ENCODE results near the gene WARS2.
"Not testable (repeated sequence)": the region's sequence is repeated elsewhere in the genome, so short reads cannot be mapped to it uniquely, and the experiment has no call there.

WARS2 gene

DNA sequence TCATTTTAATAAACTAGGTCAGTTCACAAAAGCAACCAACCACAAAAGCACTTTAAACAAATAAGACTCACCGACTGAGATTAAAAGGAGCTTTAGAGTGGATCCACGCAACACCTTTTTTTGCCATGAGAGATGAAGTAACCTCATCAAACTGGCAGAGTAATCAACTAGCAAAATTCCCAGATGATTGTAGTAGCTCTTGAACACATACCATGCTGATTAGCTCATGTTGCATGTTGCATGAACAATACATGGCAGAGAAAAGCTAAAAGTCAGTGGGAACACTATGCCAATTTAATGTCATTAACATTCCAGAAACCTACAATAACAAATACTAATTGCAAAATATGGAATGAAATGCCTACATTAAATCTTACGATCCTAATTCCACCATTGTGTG lies 4.1 kb downstream of the WARS2 start:
- DNase-seq, result no peak

DNA sequence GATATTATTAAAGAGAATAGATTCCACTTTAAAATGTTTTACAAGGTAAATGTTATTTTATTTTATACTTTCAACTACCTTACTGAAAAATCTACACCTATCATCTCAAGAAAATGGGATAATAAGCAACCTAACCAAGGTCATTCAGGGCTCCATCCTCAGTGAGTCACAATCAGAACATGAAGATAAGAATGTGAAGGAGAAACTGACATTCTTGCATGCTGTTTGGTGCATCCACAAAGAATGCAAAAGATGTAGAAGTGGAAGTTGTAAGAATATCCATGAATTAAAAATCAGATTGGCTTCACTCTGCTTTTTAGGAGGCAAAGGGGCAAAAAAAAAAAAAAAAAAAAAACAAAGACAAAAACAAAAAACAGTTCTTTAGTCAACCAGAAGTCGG lies 6.5 kb downstream of the WARS2 start:
- DNase-seq, result no peak

DNA sequence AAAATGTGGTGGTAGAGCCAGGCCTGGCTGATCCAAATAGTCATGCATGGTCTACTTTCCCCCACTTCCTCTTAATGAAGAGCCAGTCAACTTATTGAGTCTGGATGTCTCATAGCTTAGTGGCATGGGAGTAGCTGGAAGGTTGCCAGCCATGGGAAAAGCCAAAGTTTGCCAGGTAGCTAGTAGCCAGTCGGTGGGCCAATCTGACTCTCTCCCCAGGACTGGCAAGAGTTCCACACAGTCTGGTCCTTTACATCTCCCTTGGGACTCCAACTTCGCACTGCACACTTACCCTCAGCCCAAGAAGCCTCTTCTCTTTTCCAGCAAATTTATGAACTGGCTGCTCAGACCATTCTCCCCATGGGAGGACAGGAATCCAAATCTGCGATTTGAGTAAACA lies 8.3 kb downstream of the WARS2 start:
- DNase-seq, result no peak

DNA sequence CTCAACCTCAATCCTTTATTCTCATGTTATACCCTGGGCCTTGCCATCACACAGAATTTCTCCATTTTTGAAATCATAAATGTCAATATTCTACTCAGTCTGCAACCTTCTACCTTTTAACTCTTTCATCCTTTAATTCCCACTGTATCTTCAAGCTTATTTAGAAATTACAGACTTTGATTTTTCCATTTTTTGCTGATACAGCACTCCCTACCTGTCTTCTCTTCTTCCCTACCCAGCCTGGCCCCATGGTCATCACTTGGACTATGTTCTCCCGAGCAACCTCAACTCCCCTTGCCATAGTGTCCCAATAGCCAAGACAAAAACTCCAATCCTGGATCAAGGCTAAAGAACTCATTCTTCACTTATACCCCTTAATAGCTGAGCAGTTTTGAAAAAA lies 14.6 kb downstream of the WARS2 start:
- no peak for DNase-seq

DNA sequence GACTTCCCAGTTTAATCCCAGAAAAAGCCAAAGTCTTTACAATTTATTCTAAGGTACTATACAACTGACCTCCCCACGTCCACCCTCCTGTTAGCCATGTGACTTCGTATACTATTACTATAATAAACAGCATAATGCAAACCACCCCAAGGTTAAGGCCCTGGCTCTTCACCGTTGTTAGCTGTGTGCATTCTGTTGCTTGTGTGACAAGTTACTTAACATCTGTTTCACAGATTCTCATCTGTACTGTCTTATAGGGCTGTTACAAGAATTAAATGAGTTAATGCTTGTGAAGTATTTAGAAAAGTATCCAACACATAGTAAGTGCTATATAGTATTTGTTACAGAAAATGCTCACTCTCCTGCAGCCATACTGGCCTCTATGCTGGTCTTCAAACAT lies 15.7 kb downstream of the WARS2 start:
- DNase-seq, result no peak

DNA sequence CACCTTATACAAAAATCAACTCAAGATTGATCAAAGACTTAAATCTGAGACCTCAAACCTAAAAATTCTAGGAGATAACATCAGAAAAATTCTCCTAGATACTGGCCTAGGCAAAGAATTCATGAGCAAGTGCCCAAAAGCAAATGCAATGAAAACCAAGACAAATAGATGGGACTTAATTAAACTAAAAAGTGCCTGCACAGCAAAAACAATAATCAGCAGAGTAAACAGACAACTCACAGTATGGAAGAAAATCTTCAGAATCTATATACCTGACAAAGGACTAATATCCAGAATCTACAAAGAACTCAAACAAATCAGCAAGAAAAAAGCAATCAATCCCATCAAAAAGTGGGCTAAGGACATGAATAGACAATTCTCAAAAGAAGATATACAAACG lies 18.6 kb downstream of the WARS2 start:
- DNase-seq, result not testable (repeated sequence)

DNA sequence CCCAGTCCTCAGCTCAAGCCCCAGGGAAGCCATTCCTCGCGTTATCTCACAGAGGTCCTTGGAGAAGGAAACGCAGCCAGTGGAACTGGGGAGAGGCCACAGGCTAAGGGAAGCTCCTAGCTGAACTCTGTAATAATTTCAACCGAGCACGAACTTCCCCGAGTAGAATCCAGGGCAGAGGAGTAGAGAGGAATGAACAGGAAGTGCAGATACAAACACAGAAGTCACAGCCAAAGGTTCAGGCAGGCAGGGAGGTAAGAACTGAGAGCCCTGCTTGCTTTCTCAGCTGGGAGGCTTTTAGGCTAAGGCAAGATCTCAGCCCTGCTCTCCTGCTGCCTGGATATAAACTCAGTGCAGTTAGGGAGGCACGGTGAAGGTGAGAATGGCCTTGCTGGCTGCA lies 23.7 kb downstream of the WARS2 start:
- no peak for DNase-seq

DNA sequence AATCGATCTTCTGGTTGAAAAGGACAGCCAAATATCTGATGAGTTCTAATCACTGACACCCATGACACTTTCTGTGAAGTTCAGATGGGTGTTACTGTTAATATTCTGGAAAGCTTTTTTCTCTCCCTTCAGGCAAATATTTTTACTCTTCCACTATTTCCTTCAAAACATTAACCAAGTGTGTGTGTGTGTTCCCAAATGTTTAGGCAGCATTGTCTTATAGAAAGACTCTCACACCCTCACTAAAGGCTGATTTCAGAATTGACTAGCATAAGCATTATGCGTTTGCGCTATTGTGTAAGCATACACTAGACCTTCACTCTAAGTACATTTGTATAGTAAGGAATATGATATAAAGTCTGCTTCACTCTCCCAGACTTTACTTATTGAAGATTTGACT lies 24.7 kb downstream of the WARS2 start:
- no peak for DNase-seq

DNA sequence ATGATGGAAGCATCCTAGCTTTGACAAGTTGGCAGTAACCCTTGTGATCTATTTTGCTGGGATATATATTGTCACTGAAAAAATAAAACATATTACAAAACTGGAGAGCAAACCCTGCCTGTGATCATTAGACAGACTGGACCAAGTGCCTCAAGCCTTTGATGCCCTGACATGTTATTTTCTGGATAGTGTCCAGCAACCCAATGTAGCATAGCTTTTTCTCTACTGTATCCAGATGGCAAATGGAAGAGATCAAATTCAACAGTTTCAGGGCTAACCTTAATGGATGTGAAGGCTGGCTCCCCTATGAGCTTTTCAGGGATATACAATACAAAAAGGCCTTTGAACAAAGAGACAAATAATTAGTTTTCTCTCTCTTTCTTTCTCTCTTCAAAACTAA lies 25.1 kb downstream of the WARS2 start:
- DNase-seq, result peak; percentile 93

DNA sequence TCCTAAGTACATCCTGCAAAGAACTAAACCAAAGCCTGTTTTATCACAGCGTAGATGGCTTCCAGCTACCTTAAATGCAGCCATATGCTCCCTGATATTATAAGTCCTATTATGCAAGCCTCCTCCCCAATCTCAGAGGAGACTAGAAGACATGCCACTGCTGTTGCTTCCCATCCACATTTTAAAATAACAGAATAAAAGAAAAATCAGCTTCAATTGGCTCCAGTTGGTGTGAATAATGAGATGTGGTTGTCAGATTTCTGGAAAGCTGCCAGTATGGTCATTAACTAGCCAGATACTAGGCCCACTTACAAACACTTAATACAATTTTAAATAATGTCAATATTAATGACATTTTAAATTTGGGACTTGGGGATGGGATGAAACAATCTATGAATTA lies 25.7 kb downstream of the WARS2 start:
- peak; percentile 61 for DNase-seq

DNA sequence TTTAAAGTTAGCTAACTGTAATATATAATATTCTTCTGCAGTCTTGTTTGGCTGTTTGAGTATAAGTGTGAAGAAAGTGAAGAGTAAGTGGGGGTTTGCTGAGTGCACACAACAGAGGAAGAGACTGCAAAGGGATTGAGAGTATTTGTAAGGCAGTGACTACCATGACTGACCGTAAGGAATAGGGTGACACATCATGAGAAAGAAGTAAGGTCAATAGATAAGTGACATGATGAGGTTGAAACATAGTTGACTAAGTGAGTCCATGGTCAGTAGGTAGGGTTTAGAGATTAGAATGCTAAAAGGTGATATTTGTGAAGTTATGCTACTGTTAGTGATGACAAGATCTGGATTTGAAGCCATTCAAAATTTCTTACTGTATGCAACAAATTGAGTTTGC lies 27.7 kb downstream of the WARS2 start:
- no peak for DNase-seq

DNA sequence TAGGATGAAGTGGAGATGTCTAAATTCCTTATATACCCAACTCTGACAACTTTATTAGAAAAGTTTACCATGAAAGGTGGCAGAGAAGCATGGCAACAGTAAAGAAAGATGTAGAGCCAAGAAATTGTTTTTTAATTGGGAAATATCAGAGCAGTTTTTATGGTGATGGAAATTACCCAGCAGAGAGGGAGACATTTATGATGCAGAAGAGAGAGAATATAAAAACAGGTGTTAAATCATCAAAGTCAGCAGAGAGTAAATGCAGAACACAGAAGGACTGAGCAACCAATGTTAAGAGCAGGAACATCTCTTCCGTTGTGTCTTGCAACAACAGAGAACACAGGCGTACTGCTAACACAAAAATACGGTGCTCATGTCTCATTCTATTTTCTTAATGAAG lies 28.2 kb downstream of the WARS2 start:
- DNase-seq, result no peak

DNA sequence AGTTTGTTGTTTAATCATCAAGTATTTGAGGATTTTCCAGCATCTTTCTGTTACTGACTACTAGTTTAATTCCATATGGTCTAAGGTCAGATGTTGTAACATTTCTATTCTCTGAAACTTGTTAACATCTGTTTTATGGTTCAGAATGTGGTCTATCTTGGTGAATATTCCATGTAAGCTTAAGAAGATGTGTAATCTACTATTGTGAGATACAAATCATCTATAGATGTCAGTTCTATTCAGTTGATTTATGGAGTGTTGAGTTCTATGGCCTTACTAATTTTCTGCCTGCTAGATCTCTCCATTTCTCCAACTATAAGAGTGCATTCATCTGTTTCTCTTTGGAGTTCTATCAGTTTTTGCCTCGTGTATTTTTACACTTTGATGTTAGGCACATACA lies 31.5 kb downstream of the WARS2 start:
- DNase-seq, result no peak

DNA sequence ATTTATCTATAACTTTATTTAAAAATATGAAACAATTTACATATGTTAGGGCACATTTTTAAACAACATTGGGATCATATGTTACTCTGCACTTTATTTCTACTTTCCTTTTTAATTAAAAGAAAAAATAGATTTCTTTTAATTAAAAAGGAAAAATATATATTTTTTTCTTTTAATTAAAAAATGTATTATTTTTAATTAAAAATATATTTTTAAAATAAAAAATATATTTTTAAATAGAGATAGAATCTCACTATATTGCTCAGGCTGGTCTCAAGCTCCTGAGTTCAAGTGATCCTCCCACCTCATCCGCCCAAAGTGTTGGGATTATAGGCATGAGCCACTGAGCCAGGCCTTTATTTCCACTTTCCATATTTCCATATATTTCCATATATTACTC lies 36.7 kb downstream of the WARS2 start:
- no peak for DNase-seq

DNA sequence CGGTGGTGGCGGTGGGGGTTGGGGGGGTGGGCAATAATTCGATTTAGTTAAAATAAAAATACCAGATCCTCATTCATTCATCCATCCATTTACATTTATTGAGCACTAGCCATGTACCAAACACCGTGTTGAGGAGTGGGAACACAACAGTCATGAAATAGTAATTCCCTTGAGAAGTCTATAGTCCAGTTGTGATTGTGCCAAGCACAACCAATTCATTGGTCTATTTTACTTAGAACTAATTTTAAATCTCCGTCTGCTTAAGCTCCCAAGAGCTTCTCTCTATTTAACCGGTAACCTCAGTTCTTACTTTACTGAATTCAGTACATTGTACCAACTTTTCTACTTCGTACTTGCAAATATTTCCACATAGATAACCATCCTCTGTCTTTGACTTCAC lies 38.4 kb downstream of the WARS2 start:
- DNase-seq, result no peak

DNA sequence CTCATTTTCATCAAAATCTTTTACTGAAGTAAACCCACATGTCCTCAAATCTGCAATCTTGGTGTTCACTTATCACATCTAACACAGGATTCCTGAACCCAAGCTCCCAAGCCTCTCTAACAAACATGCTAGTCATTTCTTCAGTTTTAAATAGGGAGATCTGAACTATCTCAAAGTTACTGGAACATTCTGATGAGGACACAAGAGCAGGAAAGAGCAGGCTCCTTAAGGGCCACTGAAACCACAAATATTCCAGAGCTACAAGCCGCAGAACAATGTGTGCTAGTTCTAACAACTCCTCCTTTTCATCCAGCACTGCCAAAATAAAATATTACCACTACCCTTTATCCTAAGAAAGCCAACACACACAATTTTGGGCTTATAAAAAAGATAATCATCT lies 38.9 kb downstream of the WARS2 start:
- DNase-seq, result no peak

DNA sequence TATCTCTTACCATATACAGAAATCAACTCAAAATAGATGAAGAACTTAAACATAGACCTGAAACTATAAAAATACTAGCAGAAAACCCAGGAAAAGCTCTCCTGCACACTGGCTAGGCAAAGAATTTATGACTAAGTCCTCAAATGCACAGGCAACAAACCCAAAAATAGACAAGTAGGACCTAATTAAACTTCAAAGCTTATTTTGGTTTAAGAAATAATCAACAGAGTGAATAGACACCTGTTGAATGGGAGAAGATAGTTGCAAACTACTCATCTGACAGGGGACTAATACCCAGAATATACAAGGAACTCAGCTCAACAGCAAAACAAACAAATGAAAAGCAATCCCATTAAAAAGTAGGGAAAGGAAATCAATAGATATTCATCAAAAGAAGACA lies 40.7 kb downstream of the WARS2 start:
- DNase-seq, result no peak

DNA sequence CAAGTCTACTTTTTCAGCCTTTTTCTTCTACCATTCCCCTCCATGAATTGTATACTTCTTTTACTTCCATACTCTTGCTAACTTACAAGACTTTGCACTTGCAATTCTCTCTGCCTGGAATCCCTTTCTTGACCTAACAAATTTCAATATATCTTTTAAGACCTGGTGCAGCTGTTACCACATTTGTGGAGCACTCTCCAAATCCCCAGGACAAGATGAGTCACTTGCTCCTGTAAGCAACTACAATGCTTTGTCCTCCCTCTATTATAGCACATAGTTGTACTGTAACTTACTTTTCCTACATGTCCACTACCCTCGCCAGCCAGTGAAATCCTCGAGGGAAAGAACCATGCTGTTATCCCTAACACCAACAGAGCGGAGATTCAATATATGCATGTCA lies 43.1 kb downstream of the WARS2 start:
- DNase-seq, result no peak

DNA sequence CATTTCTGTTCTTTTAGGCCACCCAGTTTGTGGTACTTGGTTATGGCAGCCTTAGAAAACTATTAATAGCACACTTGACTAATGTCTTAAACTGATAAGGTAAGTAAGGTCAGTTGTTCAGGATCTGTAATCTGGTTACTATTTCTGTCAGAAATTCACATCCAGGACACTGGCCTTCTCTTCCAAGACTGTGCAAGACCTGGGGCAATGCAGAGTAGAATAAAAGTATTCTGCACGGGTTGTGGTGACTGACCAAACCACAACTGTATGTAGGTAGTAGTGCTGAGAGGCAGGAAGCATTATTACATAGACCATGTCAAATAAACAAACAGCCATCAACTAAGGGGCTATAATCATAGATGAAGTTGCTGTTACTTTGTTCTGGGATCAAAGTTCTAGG lies 46.7 kb downstream of the WARS2 start:
- no peak for DNase-seq

DNA sequence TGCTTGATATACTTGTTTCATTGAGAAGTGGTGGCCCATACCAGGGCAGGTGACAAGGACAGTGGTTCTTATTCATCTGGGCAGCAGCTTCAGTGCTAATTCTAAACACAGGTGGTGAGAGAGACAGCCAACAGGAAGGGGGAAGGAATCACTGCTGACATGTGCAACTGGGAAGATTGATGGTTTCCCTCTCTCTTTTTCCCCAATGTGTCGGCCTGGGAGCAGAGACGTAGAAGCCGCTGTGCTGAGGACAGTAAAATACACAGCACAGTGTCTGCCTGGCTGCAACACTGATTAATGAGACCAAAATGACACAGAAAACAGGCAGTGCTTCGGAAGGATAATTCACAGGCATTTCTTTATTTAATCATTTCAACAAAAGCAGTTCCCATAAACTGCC lies 48.8 kb downstream of the WARS2 start:
- DNase-seq, result no peak

DNA sequence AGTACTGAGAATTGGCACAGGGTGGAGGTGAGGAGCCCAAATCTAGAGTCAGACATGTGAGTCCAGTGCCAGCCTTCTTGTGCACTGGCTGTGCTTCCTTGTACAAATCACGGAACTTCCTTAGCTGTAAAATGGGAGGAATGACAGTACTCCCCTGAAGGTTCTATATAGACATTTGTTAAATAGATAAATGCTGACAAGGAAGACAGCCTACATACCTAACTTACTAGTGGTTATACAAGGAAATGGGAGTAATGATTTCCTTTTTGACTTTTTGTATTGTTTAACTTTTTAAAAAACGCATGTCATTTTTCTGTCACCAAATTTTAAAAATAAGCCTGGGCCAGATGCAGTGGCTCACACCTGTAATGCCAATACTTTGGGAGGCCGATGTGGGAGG lies 50.2 kb downstream of the WARS2 start:
- DNase-seq, result no peak

DNA sequence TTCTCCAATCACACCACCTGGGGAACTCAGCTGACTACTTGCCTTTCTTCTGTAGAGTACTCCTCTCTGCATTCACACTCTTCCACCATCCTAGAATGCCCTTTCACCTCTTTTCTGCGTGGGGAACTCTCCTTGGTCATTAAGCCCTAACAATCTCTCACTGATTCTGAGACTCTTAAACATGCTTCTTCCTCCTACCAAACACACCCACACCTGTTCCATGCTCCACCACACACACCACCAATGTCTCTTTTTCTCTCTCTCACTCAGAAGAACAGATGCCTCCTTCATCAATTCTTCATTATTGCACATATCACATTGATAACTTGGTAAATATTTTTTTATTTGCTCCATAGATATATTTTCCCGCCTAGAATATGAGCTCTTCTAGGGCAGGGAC lies 53.6 kb downstream of the WARS2 start:
- DNase-seq, result no peak

DNA sequence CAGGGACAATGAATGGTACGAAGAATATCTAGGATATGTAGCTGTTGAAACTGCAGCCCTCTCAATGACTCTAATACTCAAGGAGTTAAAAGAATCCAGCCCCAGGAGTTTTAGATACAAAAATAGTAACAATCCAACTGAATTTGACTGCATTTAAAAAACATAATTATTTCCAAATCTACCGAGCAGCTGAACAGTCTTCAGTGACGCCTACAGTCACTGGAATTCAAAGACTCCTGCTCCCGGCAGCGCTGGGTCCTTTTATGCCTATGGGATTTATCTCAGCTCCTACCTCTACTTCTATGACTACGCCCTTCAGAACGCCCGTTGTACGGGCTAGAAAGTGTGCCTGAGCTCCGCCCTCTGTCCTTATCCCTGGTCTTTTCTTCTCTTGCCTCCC lies 55.7 kb downstream of the WARS2 start:
- no peak for DNase-seq

DNA sequence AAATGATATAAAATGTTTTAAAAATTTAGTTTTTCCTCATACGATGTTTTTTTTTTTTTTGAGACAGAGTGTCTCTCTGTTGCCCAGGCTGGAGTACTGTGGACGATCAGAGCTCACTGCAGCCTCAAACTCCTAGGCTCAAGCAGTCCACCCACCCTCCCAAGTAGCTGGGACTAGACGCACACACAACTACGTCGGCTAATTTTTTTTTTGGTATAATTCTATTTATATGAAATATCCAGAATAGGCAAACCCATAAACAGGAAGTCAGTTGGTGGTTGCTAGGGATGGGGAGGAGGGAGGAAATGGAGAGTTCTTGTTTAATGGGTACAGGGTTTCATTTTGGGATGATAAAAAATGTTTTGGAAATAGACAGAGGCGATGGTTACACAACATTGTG lies 56.5 kb downstream of the WARS2 start:
- no peak for DNase-seq

DNA sequence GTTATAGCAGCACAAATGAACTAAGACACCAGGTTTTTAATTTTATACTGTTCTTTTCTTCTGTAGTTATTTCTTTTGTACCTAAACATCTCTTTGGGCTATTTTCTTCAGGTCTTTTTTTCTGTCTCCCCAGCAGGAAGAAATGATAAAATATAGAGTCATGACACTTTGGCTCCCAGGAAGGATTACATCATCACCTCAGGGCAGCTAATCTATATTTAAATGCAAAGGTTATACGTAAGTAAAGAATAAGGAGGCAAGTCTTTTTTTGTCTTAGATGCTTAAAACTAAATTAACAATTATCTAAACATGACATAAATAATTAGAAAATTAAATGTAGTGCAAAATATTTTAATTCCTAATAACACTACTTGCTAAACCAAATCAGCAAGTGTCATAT lies 57.0 kb downstream of the WARS2 start:
- DNase-seq, result no peak

DNA sequence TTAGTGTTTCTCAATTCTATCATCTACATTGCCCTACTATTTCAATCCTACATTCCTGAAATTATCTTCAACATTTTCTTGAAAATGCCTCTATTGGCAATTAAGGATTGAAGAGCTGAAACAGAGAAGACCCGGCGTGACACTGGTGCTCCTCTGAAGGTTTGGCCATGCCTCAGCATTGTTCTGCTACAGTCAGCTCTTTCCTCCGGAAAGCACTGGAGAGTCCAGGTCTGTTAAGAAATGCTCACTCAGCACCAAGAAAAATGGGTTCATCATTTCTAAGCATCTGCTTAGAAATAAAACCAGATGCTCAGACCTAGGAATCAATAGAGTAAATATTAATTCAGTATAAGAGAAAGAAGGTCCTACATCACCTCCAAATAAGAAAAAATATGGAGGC lies 58.8 kb downstream of the WARS2 start:
- no peak for DNase-seq

DNA sequence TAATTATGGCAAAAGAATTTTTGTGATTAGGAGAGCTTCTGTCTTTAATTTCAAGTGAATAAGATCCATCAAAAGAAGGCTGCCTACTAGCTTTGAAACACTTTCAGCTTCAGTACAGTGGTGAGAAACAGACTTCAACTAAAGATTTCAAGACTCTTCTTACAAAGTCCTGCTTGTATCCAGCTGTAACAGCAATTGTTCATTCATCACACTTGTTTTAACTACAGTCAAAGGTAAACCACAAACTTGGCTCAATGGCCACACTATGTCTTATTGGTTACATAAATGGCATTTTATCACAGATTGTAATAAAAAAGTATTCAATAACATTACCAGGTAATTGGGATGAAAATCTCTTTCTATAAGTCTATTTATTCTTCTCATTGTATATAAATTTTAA lies 59.2 kb downstream of the WARS2 start:
- no peak for DNase-seq

Data from NCI-H1694 (cell line).